Measurements from ENCODE around the gene VASN. TPM values are rescaled to one million over a fixed set of nuclear protein-coding genes. Genes with fewer than 3 reads are reported as not detected.
A peak's percentile ranks its signal among the peaks of the same experiment; 100 is the strongest.

The VASN gene
- total and polyA plus RNA-seq, 9 of the 15 experiments (the other 6 are each of a cell fraction or from before 2014, with no cell fraction given), result 0.01 to 2.5 (median 0.41) TPM; not detected in 1

- no peaks in the 10 kb centered on the region for H3K27me3 ChIP-seq (ENCODE audit: control insufficient read depth in 2 of 2, insufficient read depth in 2 of 2, low read length in 2 of 2)
- DNase-seq (ENCODE audit: extremely low read depth in 1 of 4, low spot score in 3 of 4), result no peak
- H3K9me3 ChIP-seq (replicated peaks; ENCODE audit: control insufficient read depth, insufficient read depth, low read depth, low read length), result no peaks in the 10 kb centered on the region
- CTCF ChIA-PET (ENCODE audit: low intra/inter-chr PET ratio), result interaction anchor here (4.1 kb wide), 1 partner anchor 41 kb away, joined by 70 read pairs; no protein-coding TSS in a partner anchor
- H3K9ac ChIP-seq (ENCODE audit: insufficient read depth in 1 of 2, low read depth in 2 of 2, low read length in 2 of 2), result peak overlapping the region in 1 of 2 experiments; percentile 68; a peak in 1 of 4 replicates
- BruUV-seq (replicated peaks), result no TSS peak
- H3K27ac ChIP-seq (ENCODE audit: extremely low read depth, low read depth, low read length), result no peak overlapping the region
- H3K9me1 ChIP-seq (ENCODE audit: control insufficient read depth, insufficient read depth, low read length), result no peaks in the 10 kb centered on the region
- WGBS (ENCODE audit: insufficient coverage, low coverage, missing lambda C conversion rate), result 96% methylated on average over 21 of the region's 28 CpGs
- peaks cover 61% of the 10 kb centered on the region; the same call in 2 of the 3 replicates for H3K36me3 ChIP-seq (ENCODE audit: control insufficient read depth, insufficient read depth, low read length)
- FAIRE-seq, result no peak
- no peak for ATAC-seq
- intact Hi-C loops (cut with micrococcal nuclease) (no loop called here), in situ Hi-C loops (cut with MboI) (loop anchor here (5.0 kb wide), 1 partner anchor 41 kb away; no protein-coding TSS in a partner anchor)
- H3K4me1 ChIP-seq (replicated peaks in 1 of 2; ENCODE audit: control insufficient read depth in 2 of 2, insufficient read depth in 2 of 2, low read length in 2 of 2), result peaks cover 0 to 54% of the 10 kb centered on the region in 2 experiments; a peak in 2 of 5 replicates
- no peak overlapping the region for H3K4me3 ChIP-seq
- H2AFZ ChIP-seq (ENCODE audit: low read depth, low read length), result no peak overlapping the region
- no peaks in the 10 kb centered on the region for H3K79me2 ChIP-seq (ENCODE audit: control insufficient read depth, insufficient read depth, low read length)
- TF ChIP-seq RBM22 (IDR thresholded peaks at IDR 0.05; ENCODE audit: low read depth, low read length, poor library complexity, severe bottlenecking) (peak; percentile 32), BCOR (IDR thresholded peaks at IDR 0.05) (peak; percentile 85), ZFP36 (IDR thresholded peaks at IDR 0.05; ENCODE audit: low read depth, low read length, partially characterized antibody) (peak; percentile 64), RBFOX2 (IDR thresholded peaks at IDR 0.05; ENCODE audit: low read depth, low read length) (no peak; the same call in 1 of the 2 replicates), ZNF239 (CRISPR knock-in tag; IDR thresholded peaks at IDR 0.05) (no peak), KDM1A (IDR thresholded peaks at IDR 0.05) (peak in 1 of 2 experiments; percentile 54; a peak in 1 of 4 replicates), PTBP1 (IDR thresholded peaks at IDR 0.05; ENCODE audit: low read depth, low read length) (peak; percentile 73; the same call in 1 of the 2 replicates), POLR2G (IDR thresholded peaks at IDR 0.05; ENCODE audit: low read depth, low read length) (peak; percentile 4; the same call in 1 of the 2 replicates)
- H4K20me1 ChIP-seq (replicated peaks; ENCODE audit: control insufficient read depth, insufficient read depth, low read length), result no peaks in the 10 kb centered on the region
- H3K4me2 ChIP-seq (ENCODE audit: insufficient read depth, low read length), result no peak overlapping the region
- POLR2A ChIA-PET, result interaction anchor here (0.6 to 1.8 kb wide), 5 partner anchors 9 to 618 kb away, joined by 3 to 9 read pairs (median 4); no protein-coding TSS in a partner anchor
Measured at GRCh38 chr16:4361033-4361943, 10.4 kb upstream of the VASN start.

All from K562 (cell line).